ENCODE measurements around the gene RFESD. TPM values are rescaled to one million over a fixed set of nuclear protein-coding genes. Genes with fewer than 3 reads are reported as not detected.

The RFESD gene
- total RNA-seq, 1 donor from 2014 or later = 4.2 TPM

GRCh38 chr5:95672641-95673040 is 26.1 kb downstream of the RFESD start:
- no peak for DNase-seq (ENCODE audit: low spot score in 2 of 2, unreplicated experiment in 2 of 2)
- no peaks in the 10 kb centered on the region for H3K36me3 Mint-ChIP-seq
- H3K4me3 Mint-ChIP-seq = no peak overlapping the region
- H3K27ac Mint-ChIP-seq = peak overlapping the region; percentile 35
- peaks cover 28% of the 10 kb centered on the region for H3K4me1 Mint-ChIP-seq
- no peaks in the 10 kb centered on the region for H3K9me3 Mint-ChIP-seq
- no peak for TF ChIP-seq CTCF (IDR thresholded peaks at IDR 0.05; ENCODE audit: unreplicated experiment)
- H3K27me3 Mint-ChIP-seq (ENCODE audit: low read depth) = no peaks in the 10 kb centered on the region

- TF ChIP-seq CTCF (IDR thresholded peaks at IDR 0.05; ENCODE audit: unreplicated experiment) = no peak
- Mint-ChIP-seq H3K9me3 (no peaks in the 10 kb centered on the region), H3K36me3 (no peaks in the 10 kb centered on the region), H3K4me3 (no peak overlapping the region), H3K27me3 (ENCODE audit: low read depth) (no peaks in the 10 kb centered on the region), H3K27ac (no peak overlapping the region), H3K4me1 (peaks cover 26% of the 10 kb centered on the region)
- DNase-seq (ENCODE audit: low spot score in 2 of 2, unreplicated experiment in 2 of 2) = no peak
These were observed 26.5 kb downstream of the RFESD start for GRCh38 chr5:95673081-95673480.

GRCh38 chr5:95682891-95683290 is 36.3 kb downstream of the RFESD start, which contains the start of gene SPATA9:
SPATA9 (minus strand) TSS chr5:95682991; CDS start chr5:95682854, 137 bp downstream.
- no peak for TF ChIP-seq CTCF (IDR thresholded peaks at IDR 0.05; ENCODE audit: unreplicated experiment)
- H3K27me3 Mint-ChIP-seq (ENCODE audit: low read depth) = no peaks in the 10 kb centered on the region

GRCh38 chr5:95684361-95684760 is 37.8 kb downstream of the RFESD start:
- H3K9me3 Mint-ChIP-seq = peaks cover 2% of the 10 kb centered on the region
- peaks cover 4% of the 10 kb centered on the region for H3K4me1 Mint-ChIP-seq
- H3K27ac Mint-ChIP-seq = no peak overlapping the region
- H3K27me3 Mint-ChIP-seq (ENCODE audit: low read depth) = no peaks in the 10 kb centered on the region
- no peaks in the 10 kb centered on the region for H3K36me3 Mint-ChIP-seq
- no peak overlapping the region for H3K4me3 Mint-ChIP-seq
- TF ChIP-seq CTCF (IDR thresholded peaks at IDR 0.05; ENCODE audit: unreplicated experiment) = no peak
- DNase-seq (ENCODE audit: low spot score in 2 of 2, unreplicated experiment in 2 of 2) = no peak

More at GRCh38 chr5:95682891-95683290, 36.3 kb downstream of the RFESD start, which contains the start of gene SPATA9:
- H3K27ac Mint-ChIP-seq = no peak within 1 kb of the TSS
- no peak within 1 kb of the TSS for H3K4me3 Mint-ChIP-seq
- H3K36me3 Mint-ChIP-seq = no peaks in the 10 kb centered on the region
- peaks cover 4% of the 10 kb centered on the region for H3K4me1 Mint-ChIP-seq
- H3K9me3 Mint-ChIP-seq = peaks cover 10% of the 10 kb centered on the region
- DNase-seq (ENCODE audit: low spot score in 2 of 2, unreplicated experiment in 2 of 2) = no peak

GRCh38 chr5:95686651-95687050 is 40.1 kb downstream of the RFESD start:
- Mint-ChIP-seq H3K4me1 (peaks cover 4% of the 10 kb centered on the region), H3K4me3 (no peak overlapping the region), H3K27ac (no peak overlapping the region), H3K36me3 (no peaks in the 10 kb centered on the region), H3K27me3 (ENCODE audit: low read depth) (no peaks in the 10 kb centered on the region), H3K9me3 (peaks cover 7% of the 10 kb centered on the region)
- TF ChIP-seq CTCF (IDR thresholded peaks at IDR 0.05; ENCODE audit: unreplicated experiment) = no peak
- no peak for DNase-seq (ENCODE audit: low spot score in 2 of 2, unreplicated experiment in 2 of 2)

- no peak for TF ChIP-seq CTCF (IDR thresholded peaks at IDR 0.05; ENCODE audit: unreplicated experiment)
- H3K27me3 Mint-ChIP-seq (ENCODE audit: low read depth) = no peaks in the 10 kb centered on the region
- DNase-seq (ENCODE audit: low spot score in 2 of 2, unreplicated experiment in 2 of 2) = no peak
- no peak overlapping the region for H3K4me3 Mint-ChIP-seq
- H3K36me3 Mint-ChIP-seq = no peaks in the 10 kb centered on the region
- no peak overlapping the region for H3K27ac Mint-ChIP-seq
- H3K9me3 Mint-ChIP-seq = peaks cover 7% of the 10 kb centered on the region
- H3K4me1 Mint-ChIP-seq = peaks cover 4% of the 10 kb centered on the region
These were observed 43.1 kb downstream of the RFESD start for GRCh38 chr5:95689680-95690079.

Measured in mesothelial cell of epicardium (in vitro differentiated cells).